Coronary artery (tissue), 2 donors: Measurements from ENCODE around the gene WIZ.

Source experiments
- DNase-seq: peaks from one replicate; pipeline ENCODE4 v3.0.0-alpha.2; 2017; ENCODE audit warnings: low spot score
- H3K27ac ChIP-seq, 2 donors: fragments of 200-600 bp; sonication (generic); one replicate each; pipeline ENCODE4 v1.5.1; 2016 to 2019
- H3K4me3 ChIP-seq: fragments of 200-600 bp; sonication (generic); 2 replicates; pipeline ENCODE4 v1.5.1; 2016; ENCODE audit warnings: mild to moderate bottlenecking, moderate library complexity
- CTCF ChIP-seq: fragments of 200-600 bp; sonication (generic); IDR thresholded peaks from one replicate; pipeline ENCODE4 v1.5.1; 2019; ENCODE audit warnings: antibody characterized with exemption

Gene WIZ

GRCh38 chr19:15379999-15380647, 69.6 kb downstream of the WIZ start:
- TF ChIP-seq CTCF = no peak
- DNase-seq = no peak
- H3K27ac ChIP-seq = peak overlapping the region; percentile 88 to 97
- peak overlapping the region; percentile 94 for H3K4me3 ChIP-seq

GRCh38 chr19:15379083-15379998, 70.4 kb downstream of the WIZ start, which contains the start of gene AKAP8:
TSS of gene AKAP8 (minus strand) at chr19:15379787. CDS start at chr19:15379731, 56 bp downstream.
- DNase-seq = peak; percentile 99
- TF ChIP-seq CTCF = no peak
- H3K4me3 ChIP-seq = peak within 1 kb of the TSS; percentile 94
- peak within 1 kb of the TSS; percentile 88 to 97 for H3K27ac ChIP-seq

GRCh38 chr19:15378534-15379082, 71.1 kb downstream of the WIZ start:
- TF ChIP-seq CTCF = no peak
- DNase-seq = no peak

GRCh38 chr19:15374796-15375440, 74.8 kb downstream of the WIZ start:
- TF ChIP-seq CTCF = no peak
- Histone ChIP-seq H3K4me3 (peak overlapping the region; percentile 3), H3K27ac (peak overlapping the region; percentile 23 to 64)
- DNase-seq = peak; percentile 80

More at GRCh38 chr19:15378534-15379082, 71.1 kb downstream of the WIZ start:
- peak overlapping the region; percentile 88 to 97 for H3K27ac ChIP-seq
- peak overlapping the region; percentile 94 for H3K4me3 ChIP-seq

GRCh38 chr19:15374105-15374651, 75.6 kb downstream of the WIZ start:
- peak overlapping the region; percentile 23 to 64 for H3K27ac ChIP-seq
- peak overlapping the region; percentile 3 for H3K4me3 ChIP-seq
- TF ChIP-seq CTCF = no peak
- no peak for DNase-seq

- H3K27ac ChIP-seq = peak overlapping the region in 1 of 2 donors; percentile 64
- no peak for TF ChIP-seq CTCF
- no peak for DNase-seq
- H3K4me3 ChIP-seq = no peak overlapping the region
These were observed 76.1 kb downstream of the WIZ start for GRCh38 chr19:15373644-15374043.
